ENCODE data around the gene NHLH2. TPM values are rescaled to one million over a fixed set of nuclear protein-coding genes. Genes with fewer than 3 reads are reported as not detected.
A peak's percentile ranks its signal among the peaks of the same experiment; 100 is the strongest.

The NHLH2 gene
- total RNA-seq, 1 experiment from 2014 or later = not detected

DNA sequence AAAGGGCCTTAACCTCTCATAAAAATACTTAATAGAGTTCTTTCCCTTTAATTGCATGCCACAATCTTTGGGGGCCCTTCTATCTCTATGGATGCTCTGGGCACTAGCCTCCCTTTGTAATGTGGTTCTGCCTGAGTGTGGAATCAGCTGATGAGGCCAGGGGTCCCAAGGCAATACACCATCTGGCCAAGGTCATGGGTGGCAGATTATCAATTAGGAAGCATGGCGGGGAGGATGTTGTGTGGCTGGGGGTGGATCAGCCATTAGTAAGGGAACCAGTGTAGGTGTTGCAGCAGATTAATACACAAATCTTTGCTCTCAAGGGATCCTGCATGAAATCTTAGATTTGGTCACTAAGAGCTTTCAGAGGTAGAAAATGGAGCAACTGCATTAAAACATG, 35.3 kb downstream of the NHLH2 start:
- no peak for DNase-seq (ENCODE audit: low read depth)

DNA sequence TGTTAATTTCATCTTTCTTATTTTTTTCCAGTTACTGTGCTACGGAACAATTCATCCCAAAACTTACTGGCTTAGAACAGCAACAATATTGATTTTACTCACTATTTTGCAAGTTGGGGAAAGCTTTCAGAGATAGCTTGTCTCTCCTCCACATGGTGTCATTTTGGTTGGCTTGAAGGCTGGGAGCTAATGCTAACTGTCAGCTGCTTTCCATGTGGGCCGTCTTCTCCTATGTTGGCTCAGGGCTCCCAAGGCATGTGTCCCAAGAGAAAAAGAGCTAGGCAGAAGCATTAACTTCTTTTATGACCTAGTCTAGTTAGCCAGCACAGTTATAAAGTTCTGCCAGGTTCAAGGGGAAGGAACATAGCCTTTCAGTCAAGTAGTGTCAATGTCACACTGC, 38.5 kb downstream of the NHLH2 start:
- DNase-seq (ENCODE audit: low read depth) = no peak

DNA sequence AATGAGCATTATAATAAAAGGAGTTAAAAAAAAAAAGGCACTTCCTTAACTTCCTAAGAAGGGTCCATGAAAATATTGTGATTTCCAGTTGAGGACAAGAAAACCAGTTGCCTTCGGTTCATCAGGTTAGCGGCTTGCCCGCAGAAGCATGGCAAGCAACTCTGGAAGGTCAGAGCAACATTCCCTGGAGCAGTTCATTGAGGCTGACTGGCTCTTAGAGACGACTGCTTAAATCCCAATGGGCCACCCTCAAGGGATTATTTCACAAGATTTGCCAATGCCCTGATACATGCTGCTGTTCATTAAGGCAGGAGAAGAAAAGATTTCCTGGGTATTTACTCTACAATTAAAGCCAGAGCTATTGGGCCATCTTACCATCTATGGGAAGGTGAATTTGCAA, 43.4 kb downstream of the NHLH2 start:
- no peak for DNase-seq (ENCODE audit: low read depth)

DNA sequence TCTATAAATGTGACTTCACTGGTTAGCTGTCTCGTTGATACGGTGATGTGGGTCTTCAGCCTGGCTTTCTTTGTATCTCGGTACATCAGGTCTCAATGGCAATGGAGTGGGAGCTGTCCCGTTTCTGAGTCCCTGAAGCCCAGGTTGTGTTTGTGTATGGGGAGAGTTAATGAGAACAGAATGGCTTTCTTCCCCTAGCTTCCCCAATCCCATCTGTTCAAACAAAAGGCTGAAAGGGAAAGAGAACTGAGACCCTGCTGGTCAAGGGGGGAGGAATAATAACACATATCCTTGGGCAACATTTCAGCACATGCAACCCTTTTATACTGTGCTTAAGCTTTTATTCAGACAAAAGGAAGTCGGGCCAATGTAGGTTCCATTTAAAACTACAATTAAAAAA, 44.0 kb downstream of the NHLH2 start:
- no peak for DNase-seq (ENCODE audit: low read depth)

DNA sequence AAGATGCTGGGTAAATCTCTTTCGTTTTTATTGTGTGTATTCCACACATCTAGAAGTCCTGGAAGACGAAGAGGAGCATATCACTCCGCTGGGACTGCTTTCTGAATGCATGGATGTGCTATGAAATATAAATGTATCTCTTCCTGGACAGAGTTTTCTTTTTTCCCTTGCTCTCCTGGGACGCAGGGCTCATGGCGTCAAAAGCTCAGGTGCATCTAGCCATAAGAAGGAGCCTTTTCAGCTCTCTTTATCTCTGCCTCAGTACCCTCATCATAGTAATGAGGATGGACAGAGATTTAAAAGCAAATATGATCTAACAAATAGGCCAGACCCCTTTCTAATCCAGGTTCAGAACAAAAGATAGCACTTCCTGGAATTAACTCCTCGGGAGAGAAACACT, 44.9 kb downstream of the NHLH2 start:
- DNase-seq (ENCODE audit: low read depth) = no peak

DNA sequence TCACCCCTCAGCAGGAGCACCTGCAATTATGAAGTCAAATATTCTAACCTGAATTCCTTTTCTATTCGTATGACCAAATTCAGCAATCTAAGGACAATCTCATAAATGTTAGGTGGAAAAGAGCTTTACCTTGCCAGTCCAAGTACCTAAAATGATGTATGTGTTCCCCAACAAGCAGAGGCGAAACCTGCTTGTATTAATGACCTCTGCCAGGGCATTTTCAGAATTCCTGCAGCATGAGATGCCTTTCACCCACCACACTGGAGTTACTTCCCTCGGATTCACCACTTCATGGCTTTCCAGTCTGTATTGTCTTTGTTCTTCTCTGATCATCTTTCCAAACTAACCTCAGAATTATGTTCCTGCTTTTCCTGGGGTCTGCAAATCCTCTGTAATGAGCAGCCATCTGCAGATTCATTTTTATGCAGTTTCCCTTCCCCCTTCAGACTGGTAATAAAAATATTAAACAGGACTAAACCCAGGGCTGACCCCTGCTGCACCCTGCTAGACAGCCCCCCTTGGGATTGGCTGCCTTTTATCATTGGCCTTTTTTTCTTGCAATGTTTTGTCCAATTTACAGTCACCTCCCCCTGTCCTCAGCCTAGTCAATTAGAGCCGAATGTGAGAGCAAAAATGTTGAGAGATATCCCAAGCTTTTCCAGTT, 45.8 kb downstream of the NHLH2 start:
- DNase-seq (ENCODE audit: low read depth) = no peak

DNA sequence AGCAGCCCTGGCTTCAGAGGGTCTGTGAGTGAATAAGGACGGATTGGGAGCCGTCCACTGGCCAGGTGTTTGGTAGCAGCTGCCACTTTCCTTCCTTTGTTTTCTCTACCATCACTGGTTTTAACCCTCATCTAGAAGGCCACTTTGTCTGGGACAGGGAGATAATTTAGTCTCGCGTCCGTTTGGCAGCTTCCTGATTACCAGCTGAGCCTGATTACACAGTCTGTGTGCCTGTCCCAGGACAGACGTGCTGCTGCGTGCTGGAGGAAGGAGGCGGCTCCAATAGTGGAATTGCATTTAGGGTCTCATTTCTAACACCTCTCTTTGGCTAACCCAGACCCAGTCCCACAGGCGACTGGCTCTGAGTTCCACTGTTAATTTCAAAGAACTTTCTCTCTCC, 47.8 kb downstream of the NHLH2 start:
- no peak for DNase-seq (ENCODE audit: low read depth)

DNA sequence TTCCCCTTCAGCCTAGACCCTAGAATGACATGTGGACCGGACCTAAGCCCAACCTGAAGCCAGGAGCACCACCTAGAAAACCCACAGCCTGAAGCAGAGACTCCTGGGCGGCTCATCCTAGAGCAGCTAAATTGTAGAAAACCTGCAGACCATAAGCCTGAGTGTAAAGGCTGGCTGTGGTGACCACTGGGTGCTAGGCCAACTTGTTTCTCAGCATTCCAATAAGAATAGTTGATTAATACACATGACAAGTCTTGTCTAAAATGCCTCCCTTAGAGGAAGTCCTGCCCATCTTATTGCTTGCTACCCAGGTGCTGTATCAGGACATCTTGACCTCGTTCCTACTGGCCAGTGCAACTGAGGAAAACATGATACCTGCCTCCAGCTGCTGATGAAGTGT, 49.1 kb downstream of the NHLH2 start:
- DNase-seq (ENCODE audit: low read depth) = no peak

DNA sequence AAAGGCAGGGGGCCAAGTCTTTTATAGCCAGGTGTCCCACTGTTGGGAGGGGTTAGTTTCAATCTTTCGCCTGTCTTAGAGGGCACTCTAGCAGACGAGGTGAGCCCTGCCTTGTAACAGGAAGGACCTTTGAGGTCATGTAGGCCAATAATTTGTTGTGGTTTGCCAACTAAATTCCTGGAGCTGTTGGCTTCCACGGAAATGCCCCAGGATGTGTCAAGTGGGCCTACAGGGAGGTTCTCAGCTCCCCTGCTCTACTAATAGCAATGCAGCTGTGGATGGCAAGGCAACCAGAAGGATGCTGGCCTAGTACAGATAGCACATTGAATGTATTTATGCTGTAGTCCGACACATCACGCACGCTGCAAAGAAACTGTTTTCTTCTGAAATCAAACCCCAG, 50.1 kb downstream of the NHLH2 start:
- peak; percentile 4 for DNase-seq (ENCODE audit: low read depth)

DNA sequence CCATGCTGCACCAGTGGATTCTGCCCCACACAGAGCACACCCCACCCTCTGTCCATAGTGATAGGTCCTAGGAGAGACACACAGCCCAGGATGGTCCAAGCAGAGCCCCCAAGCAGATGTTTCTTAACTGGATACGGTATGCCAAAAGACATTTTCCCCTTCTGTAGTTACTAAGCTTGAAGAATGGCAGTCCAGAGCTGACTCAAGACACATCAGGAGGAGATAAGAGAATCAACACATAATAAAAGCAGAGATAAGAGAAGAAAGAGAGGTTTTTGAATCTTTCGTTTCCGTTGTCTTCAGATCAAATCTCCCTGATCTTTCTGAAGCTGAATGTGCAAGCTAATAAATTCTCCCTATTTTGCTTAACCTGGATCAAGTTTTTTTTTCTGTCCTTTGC, 50.6 kb downstream of the NHLH2 start:
- no peak for DNase-seq (ENCODE audit: low read depth)

Other genes starting within 250 kb of the NHLH2 start
- 14.3 and 24.5 TPM in 2 replicates for gene VANGL1, start 199.2 kb downstream of the NHLH2 start, total RNA-seq (2014; rRNA removed; shearing (Covaris generic))
- not detected in 2 replicates for gene CASQ2, start 72.4 kb downstream of the NHLH2 start, total RNA-seq (2014; rRNA removed; shearing (Covaris generic))
- 0.05 and 0.62 TPM in 2 replicates for gene SLC22A15, start 135.4 kb upstream of the NHLH2 start, total RNA-seq (2014; rRNA removed; shearing (Covaris generic))

Measured in M059J (cell line).